Measurements from ENCODE around the gene TRIP11.

Gene TRIP11

DNA sequence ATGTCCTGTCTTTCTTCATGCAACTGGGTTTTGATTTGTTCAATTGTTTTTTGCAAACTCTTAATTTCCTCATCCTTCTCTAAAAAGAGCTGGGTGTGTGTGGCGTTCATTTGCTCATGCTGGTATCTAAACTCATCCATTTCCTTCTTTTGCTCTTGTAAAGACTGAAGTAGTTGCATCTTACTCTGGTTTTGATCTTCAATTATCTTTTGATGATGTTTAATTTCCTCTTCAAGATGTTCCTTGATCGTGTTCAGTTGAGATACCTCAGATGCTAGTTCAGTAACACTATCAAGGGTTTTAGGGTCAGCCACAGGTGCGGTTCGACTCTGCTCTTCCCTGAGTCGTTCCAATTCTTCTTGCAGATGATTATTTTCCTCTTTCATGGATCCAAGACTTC lies 34.8 kb downstream of the TRIP11 start:
- TF ChIP-seq YY1 (IDR thresholded peaks at IDR 0.05; ENCODE audit: insufficient read depth, insufficient read length) = no peak
- Histone ChIP-seq H3K27me3 (ENCODE audit: insufficient read depth, insufficient read length) (no peaks in the 10 kb centered on the region), H3K4me1 (ENCODE audit: insufficient read depth, insufficient read length) (no peaks in the 10 kb centered on the region), H3K9me3 (ENCODE audit: insufficient read depth, low read length) (no peaks in the 10 kb centered on the region), H3K4me3 (ENCODE audit: insufficient read length, low read depth) (no peak overlapping the region), H3K9ac (ENCODE audit: insufficient read length, low read depth) (no peak overlapping the region), H3K36me3 (ENCODE audit: insufficient read depth, insufficient read length, low read length) (peaks cover 33% of the 10 kb centered on the region)
- no peak for DNase-seq (ENCODE audit: low read depth, low spot score)

DNA sequence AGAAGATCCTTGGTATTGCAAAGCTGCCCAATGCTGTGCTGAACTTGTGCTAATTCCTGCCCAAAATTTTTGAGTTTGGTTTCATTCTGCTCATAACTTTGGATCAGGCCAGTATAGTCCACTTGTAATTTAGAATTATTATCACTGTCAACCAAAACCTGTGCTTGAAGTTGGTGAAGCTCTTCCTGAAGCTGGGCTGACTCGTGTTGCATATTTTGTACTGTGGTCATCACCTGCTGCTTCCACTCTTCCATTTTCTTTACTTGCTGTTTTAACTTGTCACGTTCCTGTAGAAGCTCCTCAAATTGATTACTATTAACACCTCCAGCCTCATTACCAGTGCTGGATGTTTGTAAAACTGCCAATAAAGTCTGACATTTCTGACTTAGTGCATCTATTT lies 35.8 kb downstream of the TRIP11 start:
- Histone ChIP-seq H3K9ac (ENCODE audit: insufficient read length, low read depth) (no peak overlapping the region), H3K4me3 (ENCODE audit: insufficient read length, low read depth) (no peak overlapping the region), H3K27me3 (ENCODE audit: insufficient read depth, insufficient read length) (no peaks in the 10 kb centered on the region), H3K36me3 (ENCODE audit: insufficient read depth, insufficient read length, low read length) (peaks cover 36% of the 10 kb centered on the region), H3K9me3 (ENCODE audit: insufficient read depth, low read length) (no peaks in the 10 kb centered on the region), H3K4me1 (ENCODE audit: insufficient read depth, insufficient read length) (no peaks in the 10 kb centered on the region)
- no peak for DNase-seq (ENCODE audit: low read depth, low spot score)
- TF ChIP-seq SUZ12 (IDR thresholded peaks at IDR 0.05; ENCODE audit: extremely low read depth, insufficient read depth, insufficient read length) = no peak
- no peak for TF ChIP-seq ZNF274 (IDR thresholded peaks at IDR 0.05; ENCODE audit: low read depth, low read length)
- TF ChIP-seq YY1 (IDR thresholded peaks at IDR 0.05; ENCODE audit: insufficient read depth, insufficient read length) = no peak

DNA sequence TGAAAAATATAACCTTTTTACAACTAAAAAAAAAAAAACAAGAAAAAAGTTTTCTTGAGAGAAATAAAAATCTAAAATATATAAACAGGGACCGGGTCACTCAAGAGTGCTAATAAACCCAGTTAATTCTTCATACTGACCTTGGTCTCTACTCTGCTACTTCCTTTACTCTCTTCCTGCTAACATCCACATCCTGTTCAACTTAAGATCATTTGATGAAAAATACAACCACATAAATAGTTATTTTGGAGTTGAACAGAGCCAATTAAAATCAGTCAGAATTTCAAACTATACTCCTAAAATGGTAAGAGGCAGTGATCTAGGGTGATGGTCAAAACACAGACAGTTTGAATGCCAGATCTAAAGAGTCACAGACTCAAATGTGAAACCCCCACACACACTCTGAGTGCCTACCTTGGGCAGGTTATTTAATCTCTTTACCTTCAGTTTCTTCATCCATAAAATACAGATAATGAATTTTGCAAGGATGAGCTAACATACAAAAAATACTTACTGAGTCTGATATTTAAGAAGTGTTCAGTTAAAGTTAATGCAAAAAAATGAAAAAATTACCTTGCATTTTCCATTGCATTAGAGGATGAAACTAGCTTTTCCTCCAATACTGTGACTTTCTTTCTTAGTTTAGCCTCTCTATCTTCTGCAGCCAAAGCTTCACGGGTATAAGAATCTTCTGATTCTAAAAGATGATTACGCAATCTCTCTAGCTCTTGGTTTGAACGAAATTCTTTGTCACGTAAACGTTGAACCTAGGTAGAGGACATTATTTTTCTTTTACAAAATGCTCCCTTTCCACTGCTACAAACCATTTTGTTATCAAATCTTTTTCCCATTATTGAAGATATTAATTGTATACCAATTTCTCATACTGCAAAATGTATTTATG lies 40.9 kb downstream of the TRIP11 start:
- Histone ChIP-seq H3K4me1 (ENCODE audit: insufficient read depth, insufficient read length) (no peaks in the 10 kb centered on the region), H3K9ac (ENCODE audit: insufficient read length, low read depth) (no peak overlapping the region), H3K4me3 (ENCODE audit: insufficient read length, low read depth) (no peak overlapping the region), H3K27me3 (ENCODE audit: insufficient read depth, insufficient read length) (no peaks in the 10 kb centered on the region), H3K9me3 (ENCODE audit: insufficient read depth, low read length) (no peaks in the 10 kb centered on the region), H3K36me3 (ENCODE audit: insufficient read depth, insufficient read length, low read length) (peaks cover 31% of the 10 kb centered on the region)
- TF ChIP-seq SUZ12 (IDR thresholded peaks at IDR 0.05; ENCODE audit: extremely low read depth, insufficient read depth, insufficient read length) (no peak), YY1 (IDR thresholded peaks at IDR 0.05; ENCODE audit: insufficient read depth, insufficient read length) (no peak), ZNF274 (IDR thresholded peaks at IDR 0.05; ENCODE audit: low read depth, low read length) (no peak)
- DNase-seq (ENCODE audit: low read depth, low spot score) = no peak

DNA sequence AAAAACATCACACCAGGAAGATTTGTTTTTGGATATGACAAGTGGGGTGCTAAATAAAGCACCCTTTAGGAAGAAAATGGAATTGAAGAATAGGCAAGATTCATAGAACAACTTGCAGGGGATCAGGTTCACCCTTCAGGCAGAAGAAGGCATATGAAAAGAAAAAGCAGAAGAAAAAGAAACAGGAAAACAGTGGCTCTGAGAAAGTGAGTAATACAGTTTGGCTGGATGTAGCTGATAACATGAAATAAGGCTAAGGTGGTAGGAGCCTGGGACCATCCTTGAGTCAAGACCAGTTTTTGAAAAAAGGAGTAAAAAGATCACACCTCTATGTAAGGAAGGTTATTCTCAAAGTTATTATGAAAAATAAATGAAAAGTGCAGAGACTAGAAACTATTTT lies 42.4 kb downstream of the TRIP11 start:
- H3K36me3 ChIP-seq (ENCODE audit: insufficient read depth, insufficient read length, low read length) = peaks cover 29% of the 10 kb centered on the region
- no peaks in the 10 kb centered on the region for H3K27me3 ChIP-seq (ENCODE audit: insufficient read depth, insufficient read length)
- no peak overlapping the region for H3K9ac ChIP-seq (ENCODE audit: insufficient read length, low read depth)
- TF ChIP-seq SUZ12 (IDR thresholded peaks at IDR 0.05; ENCODE audit: extremely low read depth, insufficient read depth, insufficient read length) (no peak), ZNF274 (IDR thresholded peaks at IDR 0.05; ENCODE audit: low read depth, low read length) (no peak), YY1 (IDR thresholded peaks at IDR 0.05; ENCODE audit: insufficient read depth, insufficient read length) (no peak)
- no peaks in the 10 kb centered on the region for H3K9me3 ChIP-seq (ENCODE audit: insufficient read depth, low read length)
- no peaks in the 10 kb centered on the region for H3K4me1 ChIP-seq (ENCODE audit: insufficient read depth, insufficient read length)
- no peak for DNase-seq (ENCODE audit: low read depth, low spot score)
- no peak overlapping the region for H3K4me3 ChIP-seq (ENCODE audit: insufficient read length, low read depth)

DNA sequence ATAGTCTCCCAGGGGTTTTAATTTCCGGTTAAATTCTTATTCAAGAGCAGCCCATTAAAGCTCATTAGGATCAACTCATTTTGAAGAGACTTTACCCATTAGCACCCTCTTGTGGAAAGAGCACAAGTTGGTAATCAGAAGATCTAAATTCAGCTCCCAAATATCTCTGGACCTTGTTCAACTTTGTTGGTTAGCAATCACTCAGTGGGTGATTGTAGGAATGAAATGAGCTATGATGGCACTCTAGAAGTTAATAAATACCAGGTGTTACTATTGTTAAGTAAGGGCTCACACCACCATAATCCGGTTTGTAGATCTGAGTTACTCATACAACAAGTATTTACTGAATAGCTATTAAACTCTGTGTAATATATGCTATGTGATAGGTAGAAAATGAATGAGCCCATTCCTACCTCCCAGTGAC lies 42.9 kb downstream of the TRIP11 start:
- H3K9me3 ChIP-seq (ENCODE audit: insufficient read depth, low read length) = no peaks in the 10 kb centered on the region
- no peak overlapping the region for H3K9ac ChIP-seq (ENCODE audit: insufficient read length, low read depth)
- TF ChIP-seq ZNF274 (IDR thresholded peaks at IDR 0.05; ENCODE audit: low read depth, low read length) (no peak), YY1 (IDR thresholded peaks at IDR 0.05; ENCODE audit: insufficient read depth, insufficient read length) (no peak), SUZ12 (IDR thresholded peaks at IDR 0.05; ENCODE audit: extremely low read depth, insufficient read depth, insufficient read length) (no peak)
- H3K4me1 ChIP-seq (ENCODE audit: insufficient read depth, insufficient read length) = no peaks in the 10 kb centered on the region
- peak; percentile 43 for DNase-seq (ENCODE audit: low read depth, low spot score)
- H3K27me3 ChIP-seq (ENCODE audit: insufficient read depth, insufficient read length) = no peaks in the 10 kb centered on the region
- peaks cover 34% of the 10 kb centered on the region for H3K36me3 ChIP-seq (ENCODE audit: insufficient read depth, insufficient read length, low read length)
- no peak overlapping the region for H3K4me3 ChIP-seq (ENCODE audit: insufficient read length, low read depth)

DNA sequence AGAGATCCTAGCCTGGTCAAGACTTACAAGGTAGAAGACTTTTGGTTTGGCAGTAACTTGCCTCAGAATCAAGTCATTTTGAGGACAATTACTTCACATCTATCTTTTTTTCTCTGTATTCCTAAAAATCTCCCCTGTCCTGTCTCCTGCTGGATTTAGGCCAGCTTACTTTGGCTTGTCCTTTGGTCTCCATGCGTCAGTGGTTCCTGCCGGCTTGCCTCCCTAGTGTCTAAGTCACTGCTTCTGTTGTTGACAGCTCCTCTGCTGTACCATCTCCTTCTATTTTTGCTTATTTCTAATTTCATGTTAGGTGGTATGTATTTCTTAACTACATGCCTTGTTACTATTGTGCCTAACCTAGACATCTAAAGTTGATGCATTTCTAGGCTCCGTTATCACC lies 52.7 kb downstream of the TRIP11 start:
- Histone ChIP-seq H3K9ac (ENCODE audit: insufficient read length, low read depth) (no peak overlapping the region), H3K36me3 (ENCODE audit: insufficient read depth, insufficient read length, low read length) (peaks cover 35% of the 10 kb centered on the region), H3K4me3 (ENCODE audit: insufficient read length, low read depth) (no peak overlapping the region), H3K4me1 (ENCODE audit: insufficient read depth, insufficient read length) (no peaks in the 10 kb centered on the region), H3K27me3 (ENCODE audit: insufficient read depth, insufficient read length) (no peaks in the 10 kb centered on the region), H3K9me3 (ENCODE audit: insufficient read depth, low read length) (no peaks in the 10 kb centered on the region)
- no peak for DNase-seq (ENCODE audit: low read depth, low spot score)
- TF ChIP-seq YY1 (IDR thresholded peaks at IDR 0.05; ENCODE audit: insufficient read depth, insufficient read length) (no peak), ZNF274 (IDR thresholded peaks at IDR 0.05; ENCODE audit: low read depth, low read length) (no peak), SUZ12 (IDR thresholded peaks at IDR 0.05; ENCODE audit: extremely low read depth, insufficient read depth, insufficient read length) (no peak)

DNA sequence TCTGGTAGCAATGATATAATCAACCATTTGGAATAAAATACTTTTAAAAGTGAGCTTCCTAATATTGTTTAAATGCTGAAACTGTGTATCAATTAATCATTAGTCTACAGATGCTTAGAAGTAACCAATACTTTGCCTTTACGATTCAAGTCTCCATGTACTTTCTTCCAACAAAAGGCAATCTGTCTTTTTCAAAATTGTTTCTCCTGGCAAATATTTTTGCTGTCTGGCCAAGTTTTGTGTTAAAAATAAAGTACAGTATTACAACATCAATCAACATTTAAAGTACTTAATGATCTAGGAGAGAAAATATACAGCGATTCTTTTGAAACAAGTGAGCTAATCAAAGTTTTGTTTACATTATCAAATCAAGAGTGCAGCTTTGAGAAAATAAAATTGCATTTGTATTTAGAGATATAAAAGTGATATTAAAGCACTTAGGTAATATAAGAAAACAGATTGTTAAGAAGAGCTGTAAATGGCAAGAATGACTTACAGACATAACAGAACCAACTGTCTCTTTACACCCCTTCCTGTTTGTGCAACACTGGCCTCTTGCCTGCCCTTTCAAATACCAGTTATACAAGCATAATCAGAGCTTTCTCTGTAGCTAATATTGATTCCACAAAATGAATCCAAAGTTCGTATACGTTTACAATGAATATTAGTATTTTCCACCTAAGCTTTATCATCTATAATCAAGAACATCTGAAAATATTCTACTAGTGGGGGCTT lies 54.2 kb downstream of the TRIP11 start:
- Histone ChIP-seq H3K4me1 (ENCODE audit: insufficient read depth, insufficient read length) (no peaks in the 10 kb centered on the region), H3K9ac (ENCODE audit: insufficient read length, low read depth) (no peak overlapping the region), H3K36me3 (ENCODE audit: insufficient read depth, insufficient read length, low read length) (peaks cover 24% of the 10 kb centered on the region), H3K4me3 (ENCODE audit: insufficient read length, low read depth) (no peak overlapping the region), H3K27me3 (ENCODE audit: insufficient read depth, insufficient read length) (no peaks in the 10 kb centered on the region), H3K9me3 (ENCODE audit: insufficient read depth, low read length) (no peaks in the 10 kb centered on the region)
- TF ChIP-seq ZNF274 (IDR thresholded peaks at IDR 0.05; ENCODE audit: low read depth, low read length) (no peak), YY1 (IDR thresholded peaks at IDR 0.05; ENCODE audit: insufficient read depth, insufficient read length) (no peak), SUZ12 (IDR thresholded peaks at IDR 0.05; ENCODE audit: extremely low read depth, insufficient read depth, insufficient read length) (no peak)
- no peak for DNase-seq (ENCODE audit: low read depth, low spot score)
